22Rv1 (cell line): ENCODE data around the gene CA14.

Experiments
- ZFX ChIP-seq: fragments of 450-650 bp; IDR thresholded peaks from 2 replicates; pipeline ENCODE4 v1.6.1; 2017; ENCODE audit warnings: antibody characterized with exemption, borderline replicate concordance
- TF ChIP-seq, protein P1 (sequence below): fragments of 450-650 bp; IDR thresholded peaks from 2 replicates; pipeline ENCODE4 v1.5.1; 2017; ENCODE audit warnings: mild to moderate bottlenecking

DNA sequence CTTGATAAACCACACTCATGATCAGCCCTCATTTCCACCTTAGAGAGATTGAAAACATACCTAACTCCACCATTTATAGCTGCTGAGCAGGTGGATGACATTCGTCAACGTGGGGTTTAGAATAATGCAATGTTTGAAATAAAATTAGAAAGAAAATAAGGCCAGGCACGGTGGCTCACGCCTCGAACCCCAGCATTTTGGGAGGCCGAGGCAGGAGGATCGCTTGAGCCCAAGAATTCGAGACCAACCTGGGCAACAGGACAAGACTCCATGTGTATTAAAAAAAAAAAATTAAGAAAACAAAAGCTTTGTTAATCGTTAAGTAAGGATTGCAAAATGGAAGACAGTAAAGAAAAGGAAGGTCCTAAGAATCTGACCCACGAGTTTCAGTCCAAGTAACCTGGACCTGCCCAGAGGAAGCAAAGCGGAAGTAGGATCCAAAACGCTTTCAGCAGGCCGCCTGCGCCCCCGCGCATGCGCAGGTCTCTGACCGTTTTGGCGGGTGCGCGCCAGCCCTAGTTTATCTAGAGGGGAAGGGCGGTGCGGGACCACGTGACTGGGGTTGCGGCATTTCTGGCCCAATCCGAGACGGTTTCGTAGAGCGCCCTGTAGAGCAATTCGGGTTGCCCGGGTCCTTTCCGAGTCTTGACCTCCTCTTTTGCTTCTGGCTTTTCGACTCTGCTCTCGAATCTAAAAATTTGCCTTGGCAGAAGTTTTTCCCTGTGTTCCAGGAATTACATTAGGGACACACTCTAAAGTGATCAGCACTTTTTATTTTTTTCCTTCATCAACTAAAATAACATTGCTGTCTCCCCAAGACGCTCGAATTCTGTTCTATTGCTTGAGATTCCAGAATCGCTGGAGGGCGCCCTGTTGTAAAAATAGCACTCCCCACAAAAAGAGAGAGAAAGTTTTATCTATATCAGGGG lies 44.1 kb upstream of the CA14 start:
- TF ChIP-seq, protein P1, sequence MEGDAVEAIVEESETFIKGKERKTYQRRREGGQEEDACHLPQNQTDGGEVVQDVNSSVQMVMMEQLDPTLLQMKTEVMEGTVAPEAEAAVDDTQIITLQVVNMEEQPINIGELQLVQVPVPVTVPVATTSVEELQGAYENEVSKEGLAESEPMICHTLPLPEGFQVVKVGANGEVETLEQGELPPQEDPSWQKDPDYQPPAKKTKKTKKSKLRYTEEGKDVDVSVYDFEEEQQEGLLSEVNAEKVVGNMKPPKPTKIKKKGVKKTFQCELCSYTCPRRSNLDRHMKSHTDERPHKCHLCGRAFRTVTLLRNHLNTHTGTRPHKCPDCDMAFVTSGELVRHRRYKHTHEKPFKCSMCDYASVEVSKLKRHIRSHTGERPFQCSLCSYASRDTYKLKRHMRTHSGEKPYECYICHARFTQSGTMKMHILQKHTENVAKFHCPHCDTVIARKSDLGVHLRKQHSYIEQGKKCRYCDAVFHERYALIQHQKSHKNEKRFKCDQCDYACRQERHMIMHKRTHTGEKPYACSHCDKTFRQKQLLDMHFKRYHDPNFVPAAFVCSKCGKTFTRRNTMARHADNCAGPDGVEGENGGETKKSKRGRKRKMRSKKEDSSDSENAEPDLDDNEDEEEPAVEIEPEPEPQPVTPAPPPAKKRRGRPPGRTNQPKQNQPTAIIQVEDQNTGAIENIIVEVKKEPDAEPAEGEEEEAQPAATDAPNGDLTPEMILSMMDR: peak; percentile 34
- TF ChIP-seq ZFX: no peak
